Measurements from ENCODE around the gene ATP2A2.
"Not testable (repeated sequence)": the region's sequence is repeated elsewhere in the genome, so short reads cannot be mapped to it uniquely, and the experiment has no call there.

The ATP2A2 gene

GRCh38 chr12:110249105-110249504 lies 31.9 kb upstream of the ATP2A2 start:
- no peak for TF ChIP-seq CTCF (IDR thresholded peaks at IDR 0.05; ENCODE audit: borderline replicate concordance, control extremely low read depth, extremely low read depth, insufficient read depth, missing control alignments)
- in situ Hi-C loops (cut with MboI; ENCODE audit: low sequenced_read_pairs, unreplicated experiment): no loop called here
- no peak for DNase-seq (ENCODE audit: low spot score)

- TF ChIP-seq CTCF (IDR thresholded peaks at IDR 0.05; ENCODE audit: borderline replicate concordance, control extremely low read depth, extremely low read depth, insufficient read depth, missing control alignments): no peak
- DNase-seq (ENCODE audit: low spot score): no peak
- in situ Hi-C loops (cut with MboI; ENCODE audit: low sequenced_read_pairs, unreplicated experiment): loop anchor here (10.0 kb wide), 1 partner anchor 145 kb away; no protein-coding TSS in a partner anchor
Observed at GRCh38 chr12:110249716-110250225, 31.3 kb upstream of the ATP2A2 start.

- in situ Hi-C loops (cut with MboI; ENCODE audit: low sequenced_read_pairs, unreplicated experiment): loop anchor here (10.0 kb wide), 1 partner anchor 147 kb away; no protein-coding TSS in a partner anchor
- DNase-seq (ENCODE audit: low spot score): no peak
- no peak for TF ChIP-seq CTCF (IDR thresholded peaks at IDR 0.05; ENCODE audit: borderline replicate concordance, control extremely low read depth, extremely low read depth, insufficient read depth, missing control alignments)
Observed at GRCh38 chr12:110251381-110251780, 29.7 kb upstream of the ATP2A2 start.

GRCh38 chr12:110252716-110253115 lies 28.3 kb upstream of the ATP2A2 start:
- TF ChIP-seq CTCF (IDR thresholded peaks at IDR 0.05; ENCODE audit: borderline replicate concordance, control extremely low read depth, extremely low read depth, insufficient read depth, missing control alignments): no peak
- in situ Hi-C loops (cut with MboI; ENCODE audit: low sequenced_read_pairs, unreplicated experiment): loop anchor here (10.0 kb wide), 1 partner anchor 148 kb away; no protein-coding TSS in a partner anchor

GRCh38 chr12:110253176-110253575 lies 27.9 kb upstream of the ATP2A2 start:
- TF ChIP-seq CTCF (IDR thresholded peaks at IDR 0.05; ENCODE audit: borderline replicate concordance, control extremely low read depth, extremely low read depth, insufficient read depth, missing control alignments): no peak
- in situ Hi-C loops (cut with MboI; ENCODE audit: low sequenced_read_pairs, unreplicated experiment): loop anchor here (10.0 kb wide), 1 partner anchor 148 kb away; no protein-coding TSS in a partner anchor
- DNase-seq (ENCODE audit: low spot score): no peak

More at GRCh38 chr12:110252716-110253115, 28.3 kb upstream of the ATP2A2 start:
- no peak for DNase-seq (ENCODE audit: low spot score)

GRCh38 chr12:110254971-110255540 lies 26.0 kb upstream of the ATP2A2 start:
- no peak for TF ChIP-seq CTCF (IDR thresholded peaks at IDR 0.05; ENCODE audit: borderline replicate concordance, control extremely low read depth, extremely low read depth, insufficient read depth, missing control alignments)
- in situ Hi-C loops (cut with MboI; ENCODE audit: low sequenced_read_pairs, unreplicated experiment): loop anchor here (10.0 kb wide), 1 partner anchor 150 kb away; no protein-coding TSS in a partner anchor
- no peak for DNase-seq (ENCODE audit: low spot score)

- not testable (repeated sequence) for DNase-seq (ENCODE audit: low spot score)
- in situ Hi-C loops (cut with MboI; ENCODE audit: low sequenced_read_pairs, unreplicated experiment): loop anchor here (10.0 kb wide), 1 partner anchor 151 kb away; no protein-coding TSS in a partner anchor
Observed at GRCh38 chr12:110255890-110256456, 25.1 kb upstream of the ATP2A2 start.

All from GM13976 (cell line).